Panc1 (cell line): ENCODE measurements around the gene PDPK1.
"Not testable (repeated sequence)": the region's sequence is repeated elsewhere in the genome, so short reads cannot be mapped to it uniquely, and the experiment has no call there.

ENCODE experiments used
- CTCF ChIP-seq: fragments of 450-650 bp; IDR thresholded peaks from 2 replicates; pipeline ENCODE4 v1.5.1; 2017; ENCODE audit warnings: mild to moderate bottlenecking
- POLR2AphosphoS5 ChIP-seq: IDR thresholded peaks from 2 replicates; pipeline ENCODE4 v1.6.1; 2012; ENCODE audit warnings: mild to moderate bottlenecking, low read depth, low read length, moderate library complexity
- SIN3A ChIP-seq: IDR thresholded peaks from 2 replicates; pipeline ENCODE4 v1.6.1; 2012; ENCODE audit warnings: low read depth, mild to moderate bottlenecking, low read length, moderate library complexity, borderline replicate concordance; ENCODE audit not compliant: insufficient read depth

GRCh38 chr16:2575839-2576238 lies 38.0 kb downstream of the PDPK1 start:
- TF ChIP-seq CTCF, POLR2AphosphoS5, SIN3A: not testable (repeated sequence)
